H9 (cell line): ENCODE results near the gene CDC123. TPM values are rescaled to one million over a fixed set of nuclear protein-coding genes. Genes with fewer than 3 reads are reported as not detected.
"Not testable (repeated sequence)": the region's sequence is repeated elsewhere in the genome, so short reads cannot be mapped to it uniquely, and the experiment has no call there.

Experiments used
- DNase-seq: peaks from one replicate; pipeline ENCODE4 v3.0.0-alpha.2; 2017
- H2AFZ ChIP-seq: one replicate; pipeline ENCODE4 v1.6.1; 2013; ENCODE audit warnings: mild to moderate bottlenecking, low read length, control low read depth, moderate library complexity
- H2AK5ac ChIP-seq: 2 replicates; pipeline ENCODE4 v1.6.1; 2013; ENCODE audit warnings: low read length, control low read depth, mixed read lengths; ENCODE audit not compliant: insufficient read length
- H2BK120ac ChIP-seq: one replicate; pipeline ENCODE4 v1.6.1; 2013; ENCODE audit warnings: low read depth, mild to moderate bottlenecking, low read length, control low read depth, inconsistent platforms; ENCODE audit not compliant: poor library complexity, severe bottlenecking
- H2BK12ac ChIP-seq: 2 replicates; pipeline ENCODE4 v1.6.1; 2013; ENCODE audit warnings: low read length, control low read depth, mixed read lengths, low read depth; ENCODE audit not compliant: insufficient read length
- H2BK15ac ChIP-seq: 2 replicates; pipeline ENCODE4 v1.6.1; 2013; ENCODE audit warnings: low read depth, low read length, control low read depth
- H2BK20ac ChIP-seq: one replicate; pipeline ENCODE4 v1.6.1; 2013; ENCODE audit warnings: low read depth, mild to moderate bottlenecking, low read length, control low read depth, inconsistent platforms; ENCODE audit not compliant: poor library complexity, severe bottlenecking
- H2BK5ac ChIP-seq: 2 replicates; pipeline ENCODE4 v1.6.1; 2013; ENCODE audit warnings: low read length, control low read depth, mixed read lengths; ENCODE audit not compliant: insufficient read length
- H3K14ac ChIP-seq: 2 replicates; pipeline ENCODE4 v1.6.1; 2013; ENCODE audit warnings: low read length, control low read depth; ENCODE audit not compliant: insufficient read depth
- H3K18ac ChIP-seq: 2 replicates; pipeline ENCODE4 v1.6.1; 2013; ENCODE audit warnings: low read depth, mild to moderate bottlenecking, mixed read lengths, low read length, control low read depth; ENCODE audit not compliant: insufficient read length
- H3K23ac ChIP-seq: 2 replicates; pipeline ENCODE4 v1.6.1; 2013; ENCODE audit warnings: low read length, control low read depth, mixed read lengths, low read depth; ENCODE audit not compliant: insufficient read length
- H3K23me2 ChIP-seq: 2 replicates; pipeline ENCODE4 v1.6.1; 2013; ENCODE audit warnings: low read depth, mild to moderate bottlenecking, mixed read lengths, low read length, control low read depth; ENCODE audit not compliant: insufficient read length, poor library complexity, severe bottlenecking
- H3K27ac ChIP-seq: 2 replicates; pipeline ENCODE4 v1.5.1; 2013; ENCODE audit warnings: low read length, control low read depth, mixed read lengths, low read depth; ENCODE audit not compliant: insufficient read length
- H3K27me3 ChIP-seq: 2 replicates; pipeline ENCODE4 v1.6.1; 2013; ENCODE audit warnings: low read length, control low read depth, inconsistent platforms; ENCODE audit not compliant: insufficient read depth
- H3K4ac ChIP-seq: 2 replicates; pipeline ENCODE4 v1.6.1; 2013; ENCODE audit warnings: low read depth, mild to moderate bottlenecking, control low read depth, inconsistent platforms, low read length, moderate library complexity
- H3K4me1 ChIP-seq: 2 replicates; pipeline ENCODE4 v1.6.1; 2013; ENCODE audit warnings: low read length, control low read depth, inconsistent platforms; ENCODE audit not compliant: insufficient read depth
- H3K4me2 ChIP-seq: 2 replicates; pipeline ENCODE4 v1.6.1; 2013; ENCODE audit warnings: low read length, control low read depth, mixed read lengths; ENCODE audit not compliant: insufficient read length, insufficient read depth
- H3K56ac ChIP-seq: 2 replicates; pipeline ENCODE4 v1.6.1; 2013; ENCODE audit warnings: low read depth, mild to moderate bottlenecking, mixed read lengths, low read length, control low read depth; ENCODE audit not compliant: insufficient read length
- H3K79me1 ChIP-seq: 2 replicates; pipeline ENCODE4 v1.6.1; 2013; ENCODE audit warnings: low read depth, mild to moderate bottlenecking, moderate library complexity, low read length, control low read depth, inconsistent platforms; ENCODE audit not compliant: insufficient read depth, poor library complexity, severe bottlenecking
- H3K79me2 ChIP-seq: 2 replicates; pipeline ENCODE4 v1.6.1; 2013; ENCODE audit warnings: low read length, control low read depth, inconsistent platforms; ENCODE audit not compliant: insufficient read depth
- H3K9ac ChIP-seq: 2 replicates; pipeline ENCODE4 v1.6.1; 2013; ENCODE audit warnings: low read length, control low read depth, mixed read lengths; ENCODE audit not compliant: insufficient read length; ENCODE audit errors: extremely low read depth
- H3K9me3 ChIP-seq: one replicate; pipeline ENCODE4 v1.6.1; 2013; ENCODE audit warnings: low read depth, low read length, inconsistent platforms; ENCODE audit not compliant: control insufficient read depth
- H3T11ph ChIP-seq: one replicate; pipeline ENCODE4 v1.6.1; 2013; ENCODE audit warnings: mild to moderate bottlenecking, low read length, control low read depth, inconsistent platforms
- H4K20me1 ChIP-seq: one replicate; pipeline ENCODE4 v1.6.1; 2013; ENCODE audit not compliant: control insufficient read depth, insufficient read length, insufficient read depth
- H4K5ac ChIP-seq: 2 replicates; pipeline ENCODE4 v1.6.1; 2013; ENCODE audit warnings: low read depth, mild to moderate bottlenecking, mixed read lengths, low read length, control low read depth; ENCODE audit not compliant: insufficient read length
- H4K8ac ChIP-seq: replicated peaks from 2 replicates; pipeline ENCODE4 v1.6.1; 2013; ENCODE audit warnings: low read length, control low read depth, mixed read lengths, low read depth; ENCODE audit not compliant: insufficient read length
- H4K91ac ChIP-seq: 2 replicates; pipeline ENCODE4 v1.6.1; 2013; ENCODE audit warnings: low read depth, mild to moderate bottlenecking, moderate library complexity, mixed read lengths, low read length, control low read depth; ENCODE audit not compliant: insufficient read length
- H3K27ac Mint-ChIP-seq, 3 experiments: 2 replicates in 2 of 3; 3 replicates in 1 of 3; pipeline ENCODE4 v1.8.0; 2020 to 2021; ENCODE audit warnings: mixed read lengths in 3 of 3, mild to moderate bottlenecking in 1 of 3, moderate library complexity in 1 of 3
- H3K27me3 Mint-ChIP-seq: 2 replicates; pipeline ENCODE4 v1.8.0; 2021; ENCODE audit warnings: low read depth, mild to moderate bottlenecking, moderate library complexity, mixed read lengths
- H3K36me3 Mint-ChIP-seq, 3 experiments: 2 replicates in 2 of 3; 3 replicates in 1 of 3; pipeline ENCODE4 v1.8.0; 2020 to 2021; ENCODE audit warnings: low read depth in 3 of 3, mixed read lengths in 3 of 3; ENCODE audit not compliant: insufficient read depth in 1 of 3
- H3K4me1 Mint-ChIP-seq, 2 experiments: 2 replicates each; pipeline ENCODE4 v1.8.0; 2020; ENCODE audit warnings: mixed read lengths in 2 of 2
- H3K4me3 Mint-ChIP-seq, 2 experiments: 2 replicates in 1 of 2; 3 replicates in 1 of 2; pipeline ENCODE4 v1.8.0; 2020 to 2021; ENCODE audit warnings: mild to moderate bottlenecking in 2 of 2, mixed read lengths in 2 of 2, moderate library complexity in 1 of 2
- H3K9me3 Mint-ChIP-seq, 2 experiments: 2 replicates in 1 of 2; 3 replicates in 1 of 2; pipeline ENCODE4 v1.8.0; 2020; ENCODE audit warnings: mild to moderate bottlenecking in 2 of 2, mixed read lengths in 2 of 2, moderate library complexity in 1 of 2
- WGBS: extraction: QIAGEN DNeasy Blood & Tissue Kit; methylation state at CpG from one replicate; pipeline ENCODE4 v1.1.7; 2013; ENCODE audit warnings: missing lambda C conversion rate, low lambda C conversion rate, mixed read lengths; ENCODE audit not compliant: insufficient read length; ENCODE audit errors: extremely low coverage; 5-methylcytosine and 5-hydroxymethylcytosine counted together
- total RNA-seq: library from RNA; stranded (reverse); gene quantifications from 2 replicates; pipeline ENCODE4 v1.2.1, GENCODE V29; 2021
- TF ChIP-seq, protein P1 (sequence below): fragments of 200-600 bp; sonication (generic); conservative IDR thresholded peaks from 3 replicates; pipeline ENCODE4 v1.8.0; 2021; ENCODE audit warnings: antibody characterized with exemption, mild to moderate bottlenecking

The CDC123 gene
- total RNA-seq, 1 experiment from 2014 or later, result 159 TPM

- Histone ChIP-seq H4K8ac (no peak overlapping the region), H2AK5ac (no peak overlapping the region), H2AFZ (no peak overlapping the region), H3K14ac (no peak overlapping the region), H3K27me3 (no peaks in the 10 kb centered on the region), H4K91ac (no peak overlapping the region), H4K5ac (no peak overlapping the region), H3K9me3 (no peaks in the 10 kb centered on the region), H3T11ph (no peak overlapping the region), H3K27ac (no peak overlapping the region), H3K4me2 (no peak overlapping the region), H3K56ac (no peak overlapping the region), H3K79me1 (no peaks in the 10 kb centered on the region), H3K18ac (no peak overlapping the region), H2BK5ac (no peak overlapping the region), H4K20me1 (no peaks in the 10 kb centered on the region), H3K4ac (no peak overlapping the region), H3K4me1 (no peaks in the 10 kb centered on the region), H3K23me2 (no peaks in the 10 kb centered on the region), H2BK12ac (no peak overlapping the region), H3K9ac (no peak overlapping the region), H2BK15ac (no peak overlapping the region), H2BK20ac (no peak overlapping the region), H2BK120ac (no peak overlapping the region), H3K23ac (no peak overlapping the region), H3K79me2 (no peaks in the 10 kb centered on the region)
- TF ChIP-seq, protein P1, sequence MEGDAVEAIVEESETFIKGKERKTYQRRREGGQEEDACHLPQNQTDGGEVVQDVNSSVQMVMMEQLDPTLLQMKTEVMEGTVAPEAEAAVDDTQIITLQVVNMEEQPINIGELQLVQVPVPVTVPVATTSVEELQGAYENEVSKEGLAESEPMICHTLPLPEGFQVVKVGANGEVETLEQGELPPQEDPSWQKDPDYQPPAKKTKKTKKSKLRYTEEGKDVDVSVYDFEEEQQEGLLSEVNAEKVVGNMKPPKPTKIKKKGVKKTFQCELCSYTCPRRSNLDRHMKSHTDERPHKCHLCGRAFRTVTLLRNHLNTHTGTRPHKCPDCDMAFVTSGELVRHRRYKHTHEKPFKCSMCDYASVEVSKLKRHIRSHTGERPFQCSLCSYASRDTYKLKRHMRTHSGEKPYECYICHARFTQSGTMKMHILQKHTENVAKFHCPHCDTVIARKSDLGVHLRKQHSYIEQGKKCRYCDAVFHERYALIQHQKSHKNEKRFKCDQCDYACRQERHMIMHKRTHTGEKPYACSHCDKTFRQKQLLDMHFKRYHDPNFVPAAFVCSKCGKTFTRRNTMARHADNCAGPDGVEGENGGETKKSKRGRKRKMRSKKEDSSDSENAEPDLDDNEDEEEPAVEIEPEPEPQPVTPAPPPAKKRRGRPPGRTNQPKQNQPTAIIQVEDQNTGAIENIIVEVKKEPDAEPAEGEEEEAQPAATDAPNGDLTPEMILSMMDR, result no peak
- WGBS, result no CpG with 5 or more reads among the region's 8 CpGs
- Mint-ChIP-seq H3K36me3 (no peaks in the 10 kb centered on the region), H3K4me3 (no peak overlapping the region), H3K27ac (no peak overlapping the region), H3K27me3 (no peaks in the 10 kb centered on the region), H3K9me3 (no peaks in the 10 kb centered on the region), H3K4me1 (peaks cover 0 to under 1% of the 10 kb centered on the region in 2 experiments; a peak in 1 of 4 replicates)
- no peak for DNase-seq
Observed at GRCh38 chr10:12271210-12271540, 75.2 kb downstream of the CDC123 start.

DNA sequence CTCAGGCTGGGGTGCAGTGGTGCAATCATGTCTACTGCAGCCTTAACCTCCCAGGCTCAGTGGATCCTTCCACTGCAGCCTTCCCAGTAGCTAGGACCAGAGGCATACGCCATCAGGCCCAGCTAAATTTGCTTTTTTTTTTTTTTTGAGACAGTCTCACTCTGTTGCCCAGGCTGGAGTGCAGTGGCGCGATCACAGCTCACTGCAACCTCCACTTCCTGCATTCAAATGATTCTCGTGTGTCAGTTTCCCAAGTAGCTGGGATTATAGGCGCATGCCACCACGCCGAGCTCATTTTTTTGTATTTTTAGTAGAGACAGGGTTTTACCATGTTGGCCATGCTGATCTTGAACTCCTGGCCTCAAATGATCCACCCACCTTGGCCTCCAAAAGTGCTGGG, 81.9 kb downstream of the CDC123 start:
- H2BK5ac ChIP-seq, H3K9me3 ChIP-seq, H3K23ac ChIP-seq, H3K9ac ChIP-seq, DNase-seq, H2BK20ac ChIP-seq, H2BK12ac ChIP-seq, H3K56ac ChIP-seq, H3K18ac ChIP-seq, H4K91ac ChIP-seq, H3K4me1 Mint-ChIP-seq, H3K79me2 ChIP-seq, H2BK120ac ChIP-seq, H4K8ac ChIP-seq, H3K4me1 ChIP-seq, H3K79me1 ChIP-seq, H3T11ph ChIP-seq, H3K23me2 ChIP-seq, H4K5ac ChIP-seq, H3K14ac ChIP-seq, H2AK5ac ChIP-seq, H3K27ac ChIP-seq, H3K4me3 Mint-ChIP-seq, H3K27ac Mint-ChIP-seq, H2BK15ac ChIP-seq, H3K4ac ChIP-seq, H3K27me3 Mint-ChIP-seq, H2AFZ ChIP-seq, H4K20me1 ChIP-seq, H3K27me3 ChIP-seq, H3K9me3 Mint-ChIP-seq, H3K36me3 Mint-ChIP-seq, H3K4me2 ChIP-seq: not testable (repeated sequence)
- WGBS, result no CpG with 5 or more reads among the region's 7 CpGs
